Uterus (tissue), 2 donors: ENCODE measurements around the gene KCNS3.

Experiments
- POLR2A ChIP-seq, 2 donors: fragments of 450-650 bp; IDR thresholded peaks; one replicate each; pipeline ENCODE4 v1.6.1; 2016; ENCODE audit warnings: antibody characterized with exemption in 2 of 2, mild to moderate bottlenecking in 1 of 2, moderate library complexity in 1 of 2
- TF ChIP-seq, protein P1 (sequence below), 4 experiments: fragments of 200-600 bp in 2 of 4; fragments of 450-650 bp in 2 of 4; sonication (generic) in 2 of 4; IDR thresholded peaks; one replicate each; pipeline ENCODE4 v1.5.1; 2016 to 2019; ENCODE audit warnings: antibody characterized with exemption in 4 of 4, mild to moderate bottlenecking in 2 of 4, moderate library complexity in 1 of 4

DNA sequence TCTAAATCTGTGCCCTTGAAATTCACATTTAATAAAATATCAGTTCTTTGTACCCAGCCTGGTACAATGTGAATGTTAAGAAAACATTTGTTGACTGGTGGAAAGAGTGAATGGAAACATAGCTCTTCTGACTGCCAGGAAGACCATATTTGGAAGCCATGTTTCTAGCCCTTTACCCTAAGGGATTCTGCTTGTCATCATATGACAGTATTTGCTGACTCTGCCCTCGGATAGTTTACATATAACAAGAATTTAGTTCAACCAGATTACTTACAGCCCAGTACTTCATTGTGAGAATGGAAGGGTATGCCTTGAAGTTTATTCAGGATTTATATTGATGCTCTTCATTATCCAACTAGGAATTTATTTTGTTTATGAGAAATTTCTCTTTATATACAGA, 13.8 kb upstream of the KCNS3 start:
- TF ChIP-seq, protein P1, sequence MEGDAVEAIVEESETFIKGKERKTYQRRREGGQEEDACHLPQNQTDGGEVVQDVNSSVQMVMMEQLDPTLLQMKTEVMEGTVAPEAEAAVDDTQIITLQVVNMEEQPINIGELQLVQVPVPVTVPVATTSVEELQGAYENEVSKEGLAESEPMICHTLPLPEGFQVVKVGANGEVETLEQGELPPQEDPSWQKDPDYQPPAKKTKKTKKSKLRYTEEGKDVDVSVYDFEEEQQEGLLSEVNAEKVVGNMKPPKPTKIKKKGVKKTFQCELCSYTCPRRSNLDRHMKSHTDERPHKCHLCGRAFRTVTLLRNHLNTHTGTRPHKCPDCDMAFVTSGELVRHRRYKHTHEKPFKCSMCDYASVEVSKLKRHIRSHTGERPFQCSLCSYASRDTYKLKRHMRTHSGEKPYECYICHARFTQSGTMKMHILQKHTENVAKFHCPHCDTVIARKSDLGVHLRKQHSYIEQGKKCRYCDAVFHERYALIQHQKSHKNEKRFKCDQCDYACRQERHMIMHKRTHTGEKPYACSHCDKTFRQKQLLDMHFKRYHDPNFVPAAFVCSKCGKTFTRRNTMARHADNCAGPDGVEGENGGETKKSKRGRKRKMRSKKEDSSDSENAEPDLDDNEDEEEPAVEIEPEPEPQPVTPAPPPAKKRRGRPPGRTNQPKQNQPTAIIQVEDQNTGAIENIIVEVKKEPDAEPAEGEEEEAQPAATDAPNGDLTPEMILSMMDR (IDR thresholded peaks at IDR 0.05) = no peak
- no peak for TF ChIP-seq POLR2A (IDR thresholded peaks at IDR 0.05)
